HG03378 (cell line): ENCODE results near the gene ZNF45.
"Not testable (repeated sequence)": the region's sequence is repeated elsewhere in the genome, so short reads cannot be mapped to it uniquely, and the experiment has no call there.

ENCODE experiments used
- ATAC-seq: cut with Tn5 transposase; IDR thresholded peaks from one replicate; pipeline ENCODE4 v1.9.1; 2021; ENCODE audit warnings: mild to moderate bottlenecking, moderate library complexity; ENCODE audit not compliant: unreplicated experiment

Gene ZNF45

GRCh38 chr19:43934985-43935708 is at the start of gene ZNF45:
TSS of gene ZNF45 (minus strand) at chr19:43935282. CDS start at chr19:43922185, 13,097 bp downstream.
- peak; percentile 70 for ATAC-seq

GRCh38 chr19:43984687-43985000 is 49.6 kb upstream of the ZNF45 start:
- peak; percentile 27 for ATAC-seq

DNA sequence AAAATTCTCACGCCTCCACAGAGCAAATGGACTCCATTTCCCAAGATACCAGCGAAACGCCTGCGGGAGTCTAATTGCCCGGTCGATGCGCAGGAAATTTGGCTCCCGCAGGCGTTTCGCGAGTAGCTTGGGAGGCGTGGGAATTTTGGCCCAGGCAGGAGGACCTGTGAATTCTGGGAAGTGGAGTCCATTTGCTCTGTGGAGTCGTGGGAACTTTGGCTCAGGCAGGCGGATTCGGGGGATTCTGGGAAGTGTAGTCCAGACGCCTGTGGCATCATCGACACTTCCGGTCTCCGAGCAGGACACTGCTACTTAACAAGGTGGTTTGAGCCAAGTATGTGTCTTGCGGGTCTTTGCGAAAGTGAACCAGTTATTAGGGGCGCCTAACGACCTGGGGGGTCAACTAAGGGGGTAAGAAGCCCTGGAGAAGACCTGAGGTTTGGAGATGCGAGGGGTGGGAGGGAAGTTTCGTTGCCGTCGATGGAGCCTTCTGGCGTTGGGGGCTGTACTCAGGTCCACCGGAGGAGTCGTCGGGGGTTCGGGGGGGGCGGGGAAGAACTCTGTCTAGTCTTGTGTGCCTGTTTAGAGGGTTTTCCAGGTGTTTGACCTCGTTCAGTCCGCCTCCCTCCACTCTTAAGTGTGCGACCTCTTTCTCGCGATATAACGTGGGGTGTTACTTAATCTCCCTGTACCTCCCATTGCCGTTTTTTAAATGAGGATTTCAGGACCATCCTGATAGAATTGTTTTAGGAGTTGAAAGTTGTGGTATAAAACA is 49.0 kb upstream of the ZNF45 start, which contains the start of gene ZNF155:
TSS of gene ZNF155 (plus strand) at position 277 of the 775 bp plus-strand sequence. CDS start 4,356 bp downstream, outside the sequence.
- ATAC-seq: peak; percentile 63

DNA sequence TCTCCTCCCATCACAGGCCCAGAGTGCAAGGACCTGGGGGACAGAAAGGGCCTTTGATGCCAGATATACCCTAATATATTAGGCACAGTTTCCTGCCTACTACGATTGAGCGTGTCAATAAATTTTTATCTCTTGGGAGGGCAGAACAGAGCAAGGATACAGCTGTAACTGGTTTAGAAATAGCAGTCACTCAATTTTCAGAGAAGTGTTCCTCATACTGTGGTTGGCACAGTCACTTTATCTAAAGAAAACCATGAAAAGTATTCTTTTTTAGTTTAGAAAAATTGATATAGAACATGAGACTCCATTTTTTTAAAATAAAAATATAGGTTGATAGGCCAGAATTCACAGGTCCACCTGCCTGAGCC is 48.4 kb upstream of the ZNF45 start:
- no peak for ATAC-seq

DNA sequence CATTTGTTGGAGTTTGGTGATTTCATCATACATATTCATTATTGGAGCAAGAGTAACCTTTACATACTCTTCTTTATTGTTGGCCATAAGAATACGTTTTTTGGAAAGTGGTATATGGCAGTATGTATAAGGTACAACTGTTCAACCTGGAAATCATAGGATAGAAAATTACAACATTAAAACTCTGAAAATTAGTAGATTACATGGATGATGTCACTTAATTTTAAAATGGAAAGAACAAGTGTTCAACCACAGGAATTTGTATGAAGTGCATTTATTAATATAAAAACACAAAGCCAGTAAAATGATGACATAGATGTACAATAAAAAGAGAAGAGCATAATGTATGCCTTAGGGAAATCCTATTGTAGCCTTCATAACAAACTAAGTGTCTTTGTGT is 41.6 kb upstream of the ZNF45 start:
- no peak for ATAC-seq

DNA sequence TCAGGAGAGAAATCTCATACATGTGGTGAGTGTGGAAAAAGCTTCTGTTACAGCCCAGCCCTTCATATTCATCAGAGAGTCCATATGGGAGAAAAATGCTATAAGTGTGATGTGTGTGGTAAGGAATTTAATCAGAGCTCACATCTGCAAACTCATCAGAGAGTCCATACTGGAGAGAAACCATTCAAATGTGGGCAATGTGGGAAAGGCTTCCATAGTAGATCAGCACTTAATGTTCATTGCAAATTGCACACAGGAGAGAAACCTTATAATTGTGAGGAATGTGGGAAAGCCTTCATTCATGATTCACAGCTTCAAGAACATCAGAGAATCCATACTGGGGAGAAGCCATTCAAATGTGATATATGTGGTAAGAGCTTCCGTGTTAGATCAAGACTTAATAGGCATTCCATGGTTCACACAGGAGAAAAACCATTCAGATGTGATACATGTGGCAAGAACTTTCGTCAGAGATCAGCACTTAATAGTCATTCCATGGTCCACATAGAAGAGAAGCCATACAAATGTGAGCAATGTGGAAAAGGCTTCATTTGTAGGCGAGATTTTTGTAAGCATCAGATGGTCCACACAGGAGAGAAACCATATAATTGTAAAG is 31.1 kb upstream of the ZNF45 start:
- no peak for ATAC-seq

- no peak for ATAC-seq
These were observed 25.3 kb upstream of the ZNF45 start for GRCh38 chr19:43960411-43960810.

DNA sequence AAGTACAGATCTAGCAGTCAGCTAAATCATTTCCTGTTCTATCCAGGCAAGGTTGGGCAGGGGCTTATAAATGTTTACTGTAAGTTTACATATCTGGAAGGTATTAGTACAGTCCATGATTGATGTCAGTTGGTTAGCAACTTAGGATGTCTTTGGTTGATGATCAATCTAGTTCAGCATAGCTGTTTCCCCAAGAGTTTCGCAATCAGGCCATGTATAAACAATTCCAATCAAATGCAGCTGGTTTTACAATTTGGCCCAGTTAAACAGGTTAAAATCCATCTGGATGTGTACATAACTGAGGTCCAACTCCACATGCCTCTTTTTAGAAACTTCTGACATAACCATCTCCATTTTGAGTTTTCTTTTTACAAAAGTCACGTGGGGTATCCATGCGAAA is 22.8 kb upstream of the ZNF45 start:
- ATAC-seq: no peak

DNA sequence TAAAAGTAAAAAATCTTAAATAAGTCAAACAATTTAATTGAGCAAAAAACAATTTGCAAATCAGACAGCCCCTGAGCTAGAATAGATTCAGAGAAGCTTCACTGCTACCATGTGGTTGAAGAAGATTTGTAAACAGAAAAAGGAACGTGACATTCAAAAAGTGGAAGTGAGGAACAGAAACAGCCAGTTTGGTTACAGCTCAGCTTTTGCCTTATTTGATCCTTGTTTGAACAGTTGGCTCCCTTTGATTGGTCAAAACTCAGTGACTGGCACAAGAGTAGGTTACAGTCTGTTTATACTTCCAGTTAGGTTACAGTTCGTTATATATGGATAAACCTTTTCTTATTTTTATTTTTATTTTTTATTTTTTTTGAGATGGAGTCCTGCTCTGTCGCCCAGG is 21.7 kb upstream of the ZNF45 start:
- ATAC-seq: no peak

DNA sequence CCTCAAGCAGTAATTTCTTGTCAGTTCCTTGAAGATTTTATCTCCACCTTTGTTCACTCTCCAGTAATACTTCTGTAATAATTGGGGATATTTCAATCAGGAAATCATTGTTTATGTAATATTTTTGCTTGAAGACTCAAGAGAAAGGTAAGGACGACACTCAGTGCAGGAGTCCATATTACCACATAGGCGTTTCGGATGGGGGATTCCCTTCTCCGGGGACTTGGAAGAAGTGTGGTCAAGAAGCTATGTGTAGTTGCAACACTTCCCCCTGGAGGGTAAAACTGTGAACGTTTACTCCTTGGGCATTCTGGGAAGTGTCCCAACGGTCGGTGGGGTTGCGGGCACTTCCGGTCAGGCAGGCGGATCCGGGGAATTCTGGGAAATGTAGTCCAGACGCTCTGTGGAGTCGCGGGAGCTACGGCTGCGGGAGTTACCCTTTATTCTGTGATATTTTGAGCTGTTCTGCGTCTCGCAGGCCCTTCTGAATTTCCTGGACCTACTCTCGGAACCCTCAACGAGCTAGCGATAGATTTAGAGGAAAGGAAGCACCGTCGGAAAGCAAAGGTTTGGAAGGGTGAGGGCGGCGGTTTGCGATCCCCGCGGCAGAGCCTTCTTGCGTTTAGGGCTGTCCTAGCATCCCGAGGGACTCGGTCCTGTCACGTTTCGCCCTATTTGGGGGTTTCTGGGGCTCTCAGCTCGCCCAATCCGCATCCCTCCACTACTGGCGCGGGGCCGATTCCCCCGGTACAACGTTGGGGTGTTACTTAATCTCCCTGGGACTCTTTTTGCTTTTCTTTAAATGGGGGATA is 16.0 kb upstream of the ZNF45 start, which contains the start of gene ZNF221:
TSS of gene ZNF221 (plus strand) at position 395 of the 812 bp plus-strand sequence. CDS start 11,499 bp downstream, outside the sequence.
- peak; percentile 83 for ATAC-seq

GRCh38 chr19:43949803-43950202 is 14.7 kb upstream of the ZNF45 start:
- ATAC-seq: not testable (repeated sequence)

GRCh38 chr19:43947412-43947811 is 12.3 kb upstream of the ZNF45 start:
- ATAC-seq: not testable (repeated sequence)

DNA sequence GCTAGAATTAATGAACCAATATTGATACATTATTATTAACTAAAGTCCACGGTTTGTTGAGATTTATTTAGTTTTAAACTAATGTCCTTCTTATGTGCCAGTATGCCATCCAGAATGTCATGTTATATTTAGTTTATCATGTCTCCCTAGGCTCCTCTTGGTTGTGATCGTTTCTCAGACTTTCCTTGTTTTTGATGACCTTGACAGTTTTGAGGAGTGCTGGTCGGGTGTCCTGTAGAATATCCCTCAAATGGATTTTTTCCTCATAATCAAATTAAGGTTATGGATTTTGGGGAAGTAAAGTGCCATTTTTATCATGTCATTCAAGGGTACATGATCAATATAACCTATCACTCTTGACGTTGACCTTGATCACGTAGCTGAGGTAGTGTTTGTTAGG is 6.1 kb upstream of the ZNF45 start:
- ATAC-seq: no peak

DNA sequence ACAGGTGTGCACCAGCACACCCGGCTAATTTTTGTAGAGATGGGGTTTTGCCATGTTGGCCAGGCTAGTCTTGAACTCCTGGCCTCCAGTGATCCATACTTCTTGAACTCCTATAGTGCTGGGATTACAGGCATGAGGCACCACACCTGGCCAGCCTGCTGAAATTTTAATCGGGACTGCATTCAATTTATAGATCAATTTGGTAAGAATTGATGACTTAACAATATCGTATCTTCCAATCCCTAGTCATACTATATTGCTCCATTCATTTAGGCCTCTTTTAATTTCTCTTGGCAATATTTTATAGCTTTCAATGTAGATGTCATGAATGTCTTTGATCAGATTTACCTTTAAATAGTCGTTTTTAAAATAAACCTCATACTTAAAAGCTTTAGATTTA is 5.6 kb upstream of the ZNF45 start:
- ATAC-seq: no peak

DNA sequence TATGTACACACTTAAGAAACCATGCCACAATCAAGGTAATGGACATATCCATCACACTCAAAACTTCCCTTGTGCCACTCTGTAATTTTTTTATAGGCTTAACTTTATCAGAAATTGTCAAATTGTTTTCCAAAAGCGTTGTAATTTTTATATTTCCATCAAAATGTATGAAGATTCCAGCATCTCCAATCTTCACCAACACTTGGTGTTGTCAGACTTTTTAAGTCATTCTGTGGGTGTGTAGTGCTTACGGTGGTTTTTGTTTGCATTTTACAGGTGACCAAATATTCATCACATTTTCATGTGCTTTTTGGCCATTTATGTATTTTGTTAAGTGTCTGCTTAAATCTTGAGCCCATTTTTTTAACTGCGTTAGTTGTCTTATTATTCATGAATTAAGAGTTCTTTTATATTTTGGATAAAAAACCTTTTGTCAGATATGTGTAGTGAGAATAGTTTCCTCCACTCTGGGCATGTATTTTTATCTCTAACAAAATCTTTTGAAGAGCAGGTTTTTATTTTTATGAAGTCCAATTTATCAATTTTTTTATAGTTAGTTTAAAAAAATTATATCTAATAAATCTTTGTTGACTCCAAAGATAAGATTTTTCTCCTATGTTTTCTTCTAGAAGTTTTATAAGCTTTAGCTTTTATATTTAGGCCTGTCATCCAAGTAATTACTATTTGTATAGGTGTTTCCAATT is 4.6 kb upstream of the ZNF45 start:
- no peak for ATAC-seq

GRCh38 chr19:43936188-43936587 is 1.1 kb upstream of the ZNF45 start:
- ATAC-seq: no peak

- no peak for ATAC-seq
These were observed 762 bp downstream of the ZNF45 start for GRCh38 chr19:43934055-43934984.

- no peak for ATAC-seq
These were observed 6.3 kb downstream of the ZNF45 start for GRCh38 chr19:43928820-43929219.

DNA sequence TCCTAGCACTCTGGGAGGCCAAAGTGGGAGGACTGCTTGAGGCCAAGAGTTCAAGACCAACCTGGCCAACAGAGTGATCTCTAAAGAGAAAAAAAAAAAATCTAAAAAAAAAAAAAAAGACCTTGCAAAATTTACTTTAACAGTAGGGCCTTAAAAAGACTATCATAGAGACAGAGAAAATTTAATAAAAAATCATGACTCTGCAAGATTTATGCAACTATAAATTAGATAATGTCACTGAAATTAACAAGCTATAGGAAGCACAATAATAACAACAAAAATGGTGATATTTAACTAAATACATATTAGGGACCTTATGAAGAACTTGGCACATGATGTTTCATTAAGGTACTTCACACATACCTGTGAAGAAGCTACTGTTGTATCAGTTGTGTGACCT is 11.2 kb downstream of the ZNF45 start:
- no peak for ATAC-seq
